OCI-LY3 (cell line): ENCODE measurements around the gene WNT6.

Experiments used
- CTCF ChIP-seq: fragments of 200-600, 300-600 bp; sonication (generic); IDR thresholded peaks from 2 replicates; pipeline ENCODE4 v1.5.1; 2014; ENCODE audit warnings: antibody characterized with exemption, low read length, low read depth
- EZH2phosphoT487 ChIP-seq: fragments of 200-600 bp; shearing (Covaris generic); IDR thresholded peaks from 2 replicates; pipeline ENCODE4 v1.6.1; 2018; ENCODE audit warnings: antibody characterized with exemption, mixed run types, low read depth

GRCh38 chr2:218881744-218882460, 22.3 kb downstream of the WNT6 start:
- TF ChIP-seq CTCF (no peak), EZH2phosphoT487 (no peak)
